PC-3 (cell line): ENCODE data around the gene DGKG.

Experiments used
- CTCF ChIP-seq: fragments of 300-600 bp; sonication (generic); conservative IDR thresholded peaks from 2 replicates; pipeline ENCODE4 v1.5.1; 2017; ENCODE audit warnings: antibody characterized with exemption, low read depth, mild to moderate bottlenecking, low read length
- EZH2 ChIP-seq: fragments of 300-600 bp; sonication (generic); IDR thresholded peaks from one replicate; pipeline ENCODE4 v1.6.1; 2017; ENCODE audit warnings: antibody characterized with exemption, mild to moderate bottlenecking, low read length; ENCODE audit not compliant: unreplicated experiment
- EZH2phosphoT487 ChIP-seq: fragments of 300-600 bp; sonication (generic); IDR thresholded peaks from 2 replicates; pipeline ENCODE4 v1.6.1; 2018; ENCODE audit warnings: mild to moderate bottlenecking, antibody characterized with exemption, low read length, borderline replicate concordance

- TF ChIP-seq CTCF: no peak
- no peak for TF ChIP-seq EZH2phosphoT487
- TF ChIP-seq EZH2: no peak
Measured at GRCh38 chr3:186154641-186155040, 207.4 kb downstream of the DGKG start.
